ENCODE measurements around the gene GPI. TPM values are rescaled to one million over a fixed set of nuclear protein-coding genes. Genes with fewer than 3 reads are reported as not detected.
A peak's percentile ranks its signal among the peaks of the same experiment; 100 is the strongest.
"Not testable (repeated sequence)": the region's sequence is repeated elsewhere in the genome, so short reads cannot be mapped to it uniquely, and the experiment has no call there.

The GPI gene
- total RNA-seq, 1 donor from 2014 or later, result 213 TPM

DNA sequence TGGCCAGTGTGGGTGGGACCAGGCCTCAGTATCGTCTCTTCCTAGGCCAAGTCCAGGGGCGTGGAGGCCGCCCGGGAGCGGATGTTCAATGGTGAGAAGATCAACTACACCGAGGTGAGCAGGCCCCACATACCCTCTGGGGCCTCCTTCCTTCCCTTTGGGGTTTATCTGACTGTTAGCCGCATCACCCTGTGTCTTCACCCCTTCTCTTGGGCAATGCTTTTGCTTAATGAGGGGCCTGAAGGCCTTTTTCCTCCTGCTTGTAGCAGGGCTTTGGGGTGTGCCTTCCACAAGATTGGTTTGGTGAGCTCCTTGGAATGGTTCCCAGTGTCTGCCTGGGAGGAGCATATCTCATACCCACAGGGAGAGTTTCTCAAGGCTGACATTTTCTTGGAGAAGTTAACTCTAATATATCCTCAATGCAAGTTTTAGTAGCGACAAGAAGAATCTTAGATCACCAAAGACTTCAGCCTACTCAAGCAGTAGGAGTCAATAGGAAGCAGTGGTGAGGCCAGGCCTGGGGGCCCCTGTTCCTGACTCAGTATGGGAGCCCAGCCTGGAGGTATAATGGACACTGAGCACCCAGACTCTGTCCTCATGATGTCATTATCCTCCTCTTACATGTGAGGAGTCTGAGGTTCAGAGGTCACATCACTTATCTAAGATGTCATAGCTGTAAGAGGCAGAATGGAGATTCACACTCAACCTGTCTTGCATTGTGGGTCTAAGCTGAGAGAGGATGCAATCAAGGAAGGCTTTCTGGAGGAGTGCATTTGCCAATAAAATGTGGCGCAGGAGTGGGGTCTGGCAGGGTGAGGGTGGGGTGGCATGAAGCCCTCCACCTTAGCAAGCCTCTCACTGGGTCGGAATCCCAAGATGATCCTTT, 2.0 kb downstream of the GPI start:
- no peak for DNase-seq
- Mint-ChIP-seq H3K9me3 (ENCODE audit: unreplicated experiment) (peaks cover 7% of the 10 kb centered on the region), H3K4me1 (ENCODE audit: low read depth, unreplicated experiment) (peaks cover 6% of the 10 kb centered on the region), H3K36me3 (ENCODE audit: unreplicated experiment) (peaks cover 5% of the 10 kb centered on the region), H3K4me3 (ENCODE audit: unreplicated experiment) (peak overlapping the region; percentile 34), H3K27me3 (ENCODE audit: unreplicated experiment) (peaks cover 8% of the 10 kb centered on the region), H3K27ac (ENCODE audit: unreplicated experiment) (no peak overlapping the region)
- TF ChIP-seq, protein P1, sequence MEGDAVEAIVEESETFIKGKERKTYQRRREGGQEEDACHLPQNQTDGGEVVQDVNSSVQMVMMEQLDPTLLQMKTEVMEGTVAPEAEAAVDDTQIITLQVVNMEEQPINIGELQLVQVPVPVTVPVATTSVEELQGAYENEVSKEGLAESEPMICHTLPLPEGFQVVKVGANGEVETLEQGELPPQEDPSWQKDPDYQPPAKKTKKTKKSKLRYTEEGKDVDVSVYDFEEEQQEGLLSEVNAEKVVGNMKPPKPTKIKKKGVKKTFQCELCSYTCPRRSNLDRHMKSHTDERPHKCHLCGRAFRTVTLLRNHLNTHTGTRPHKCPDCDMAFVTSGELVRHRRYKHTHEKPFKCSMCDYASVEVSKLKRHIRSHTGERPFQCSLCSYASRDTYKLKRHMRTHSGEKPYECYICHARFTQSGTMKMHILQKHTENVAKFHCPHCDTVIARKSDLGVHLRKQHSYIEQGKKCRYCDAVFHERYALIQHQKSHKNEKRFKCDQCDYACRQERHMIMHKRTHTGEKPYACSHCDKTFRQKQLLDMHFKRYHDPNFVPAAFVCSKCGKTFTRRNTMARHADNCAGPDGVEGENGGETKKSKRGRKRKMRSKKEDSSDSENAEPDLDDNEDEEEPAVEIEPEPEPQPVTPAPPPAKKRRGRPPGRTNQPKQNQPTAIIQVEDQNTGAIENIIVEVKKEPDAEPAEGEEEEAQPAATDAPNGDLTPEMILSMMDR (IDR thresholded peaks at IDR 0.05; ENCODE audit: partially characterized antibody, unreplicated experiment), result no peak

DNA sequence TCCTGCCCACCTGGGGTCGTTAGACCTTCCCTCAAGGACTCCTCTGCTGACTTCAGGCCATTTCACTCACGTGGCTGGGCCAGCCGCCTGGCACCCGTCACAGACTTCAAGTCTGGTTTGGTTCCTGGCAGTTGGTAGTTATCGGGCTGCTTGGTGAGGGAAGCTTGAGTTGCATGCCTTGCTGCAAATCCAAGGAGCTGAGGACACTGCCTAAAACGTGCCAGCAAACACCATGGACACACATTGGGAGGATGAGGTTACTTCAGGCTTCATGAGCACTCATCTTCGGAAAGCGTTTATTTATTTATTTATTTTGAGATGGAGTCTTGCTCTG, 2.6 kb downstream of the GPI start:
- Mint-ChIP-seq H3K36me3 (ENCODE audit: unreplicated experiment) (peaks cover 5% of the 10 kb centered on the region), H3K27me3 (ENCODE audit: unreplicated experiment) (peaks cover 8% of the 10 kb centered on the region), H3K27ac (ENCODE audit: unreplicated experiment) (no peak overlapping the region), H3K9me3 (ENCODE audit: unreplicated experiment) (peaks cover 7% of the 10 kb centered on the region), H3K4me1 (ENCODE audit: low read depth, unreplicated experiment) (peaks cover 6% of the 10 kb centered on the region), H3K4me3 (ENCODE audit: unreplicated experiment) (no peak overlapping the region)
- TF ChIP-seq, protein P1 (IDR thresholded peaks at IDR 0.05; ENCODE audit: partially characterized antibody, unreplicated experiment), result no peak
- DNase-seq, result no peak

DNA sequence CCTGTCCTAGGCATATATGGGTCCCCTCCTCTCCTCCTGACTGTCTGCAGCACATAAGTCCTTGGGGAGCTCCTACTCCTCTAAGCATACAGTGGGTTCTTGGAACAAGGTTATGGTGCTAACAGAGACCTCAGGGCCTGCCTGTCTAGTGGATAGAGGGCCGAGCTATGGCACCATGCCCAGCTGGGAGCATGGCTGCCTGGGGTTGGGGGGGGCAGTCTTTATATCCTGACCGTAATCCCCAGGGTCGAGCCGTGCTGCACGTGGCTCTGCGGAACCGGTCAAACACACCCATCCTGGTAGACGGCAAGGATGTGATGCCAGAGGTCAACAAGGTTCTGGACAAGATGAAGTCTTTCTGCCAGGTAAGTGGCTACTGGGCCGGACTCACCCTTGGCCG, 3.3 kb downstream of the GPI start:
- H3K27me3 Mint-ChIP-seq (ENCODE audit: unreplicated experiment), result peaks cover 6% of the 10 kb centered on the region
- DNase-seq, result no peak
- H3K27ac Mint-ChIP-seq (ENCODE audit: unreplicated experiment), result no peak overlapping the region
- H3K4me3 Mint-ChIP-seq (ENCODE audit: unreplicated experiment), result no peak overlapping the region
- H3K36me3 Mint-ChIP-seq (ENCODE audit: unreplicated experiment), result peaks cover 5% of the 10 kb centered on the region
- TF ChIP-seq, protein P1 (IDR thresholded peaks at IDR 0.05; ENCODE audit: partially characterized antibody, unreplicated experiment), result no peak
- H3K9me3 Mint-ChIP-seq (ENCODE audit: unreplicated experiment), result peaks cover 7% of the 10 kb centered on the region
- H3K4me1 Mint-ChIP-seq (ENCODE audit: low read depth, unreplicated experiment), result peaks cover 3% of the 10 kb centered on the region

DNA sequence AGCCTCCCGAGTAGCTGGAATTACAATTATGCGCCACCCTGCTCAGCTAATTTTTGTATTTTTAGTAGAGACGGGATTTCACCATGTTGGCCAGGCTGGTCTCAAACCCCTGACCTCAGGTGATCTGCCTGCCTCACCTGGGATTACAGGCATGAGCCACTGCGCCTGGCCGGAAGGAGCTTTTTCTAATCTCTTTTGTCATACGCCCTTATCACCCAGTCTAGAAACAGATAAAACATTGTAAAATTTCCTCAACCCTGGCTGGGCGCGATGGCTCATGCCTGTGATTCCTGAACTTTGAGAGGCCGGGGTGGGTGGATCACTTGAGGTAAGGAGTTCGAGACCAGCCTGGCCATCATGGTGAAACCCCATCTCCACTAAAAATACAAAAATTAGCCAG, 4.2 kb downstream of the GPI start:
- H3K27me3 Mint-ChIP-seq (ENCODE audit: unreplicated experiment); H3K36me3 Mint-ChIP-seq (ENCODE audit: unreplicated experiment); DNase-seq; H3K4me1 Mint-ChIP-seq (ENCODE audit: low read depth, unreplicated experiment); H3K9me3 Mint-ChIP-seq (ENCODE audit: unreplicated experiment); H3K4me3 Mint-ChIP-seq (ENCODE audit: unreplicated experiment); H3K27ac Mint-ChIP-seq (ENCODE audit: unreplicated experiment): not testable (repeated sequence)

DNA sequence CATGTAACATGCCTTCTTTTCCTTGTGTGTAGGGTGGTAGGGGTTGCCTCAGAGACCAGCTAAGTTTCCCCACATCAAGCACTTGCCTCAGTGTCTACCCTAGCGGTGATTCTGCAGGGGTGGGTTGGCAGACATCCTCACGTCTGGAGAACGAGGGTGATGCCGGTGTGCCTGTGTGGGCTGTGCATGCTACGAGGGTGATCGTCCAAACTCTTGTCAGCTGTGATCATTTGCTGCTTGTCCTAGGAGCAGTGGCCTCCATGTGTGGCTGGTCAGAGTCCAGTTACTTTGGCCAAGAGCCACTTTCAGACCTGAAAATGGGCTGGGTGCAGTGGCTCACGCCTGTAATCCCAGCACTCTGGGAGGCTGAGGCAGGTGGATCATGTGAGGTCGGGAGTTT, 5.1 kb downstream of the GPI start:
- Mint-ChIP-seq H3K36me3 (ENCODE audit: unreplicated experiment) (peaks cover 5% of the 10 kb centered on the region), H3K9me3 (ENCODE audit: unreplicated experiment) (peaks cover 2% of the 10 kb centered on the region), H3K4me1 (ENCODE audit: low read depth, unreplicated experiment) (no peaks in the 10 kb centered on the region), H3K4me3 (ENCODE audit: unreplicated experiment) (no peak overlapping the region), H3K27ac (ENCODE audit: unreplicated experiment) (no peak overlapping the region), H3K27me3 (ENCODE audit: unreplicated experiment) (peaks cover 3% of the 10 kb centered on the region)
- no peak for DNase-seq
- TF ChIP-seq, protein P1 (IDR thresholded peaks at IDR 0.05; ENCODE audit: partially characterized antibody, unreplicated experiment), result no peak

Measured in glutamatergic neuron (in vitro differentiated cells).